ENCODE measurements around the gene GPNMB.

GRCh38 chr7:23213755-23214154 lies 32.8 kb upstream of the GPNMB start:
- TF ChIP-seq CTCF (IDR thresholded peaks at IDR 0.05) (no peak), POLR2AphosphoS5 (IDR thresholded peaks at IDR 0.05) (no peak), EP300 (IDR thresholded peaks at IDR 0.05) (no peak)

All from gastroesophageal sphincter (tissue), 3 donors.